K562 (cell line): ENCODE data around the gene TIGD1. TPM values are rescaled to one million over a fixed set of nuclear protein-coding genes. Genes with fewer than 3 reads are reported as not detected.
A peak's percentile ranks its signal among the peaks of the same experiment; 100 is the strongest.

ENCODE experiments used
- ATAC-seq: fragments of 200-7000 bp; cut with Tn5 transposase; 3 replicates; pipeline ENCODE4 v1.9.1; 2020; ENCODE audit warnings: moderate library complexity
- BruUV-seq: library from RNA; stranded (reverse); fragments of 400-500 nt; replicated peaks from 2 replicates; lab custom pipeline; 2021; lab: Mats Ljungman, UMichigan
- CTCF ChIA-PET: fragments of 300-600 bp; formaldehyde crosslinking; extraction: SDS; loops from one replicate; lab custom pipeline; 2021; ENCODE audit warnings: low intra/inter-chr PET ratio; lab: Yijun Ruan, JAX
- POLR2A ChIA-PET: fragments of 300-600, 350-650 bp; sonication (Branson Sonifier 250); formaldehyde crosslinking; extraction: SDS; loops from one replicate; lab custom pipeline; 2021; ENCODE audit warnings: antibody characterized with exemption, inconsistent platforms; lab: Yijun Ruan, JAX
- DNase-seq, 4 experiments: peaks; one replicate each; pipeline versions ENCODE4 v3.0.0 to v3.0.0-alpha.2; 2011 to 2018; ENCODE audit warnings: low spot score in 3 of 4, mixed read lengths in 3 of 4; ENCODE audit errors: extremely low read depth in 1 of 4
- FAIRE-seq: peaks from 2 replicates; lab custom pipeline; 2011; peaks lifted over from hg19 to GRCh38; lab: Jason Lieb, UNC
- H2AFZ ChIP-seq: 2 replicates; pipeline ENCODE4 v1.6.0; 2011; ENCODE audit warnings: low read depth, low read length, control low read depth, inconsistent platforms
- H3K27ac ChIP-seq: fragments of 200-600 bp; 3 replicates; pipeline ENCODE4 v1.8.0; 2011; ENCODE audit warnings: low read depth, mild to moderate bottlenecking, control low read depth, inconsistent platforms, low read length, moderate library complexity, mixed read lengths; ENCODE audit errors: extremely low read depth
- H3K27me3 ChIP-seq, 2 experiments: fragments of 300-600 bp in 1 of 2; 2 replicates in 1 of 2; 3 replicates in 1 of 2; pipeline versions ENCODE4 v1.6.0 to v1.8.0; 2011; ENCODE audit warnings: inconsistent platforms in 2 of 2, low read length in 2 of 2, mild to moderate bottlenecking in 1 of 2, mixed read lengths in 1 of 2, moderate library complexity in 1 of 2; ENCODE audit not compliant: control insufficient read depth in 2 of 2, insufficient read depth in 2 of 2
- H3K36me3 ChIP-seq: fragments of 300-600 bp; 3 replicates; pipeline ENCODE4 v1.8.0; 2011; ENCODE audit warnings: mild to moderate bottlenecking, low read length, inconsistent platforms; ENCODE audit not compliant: control insufficient read depth, insufficient read depth
- H3K4me1 ChIP-seq, 2 experiments: fragments of 200-600 bp in 1 of 2; replicated peaks in 1 of 2; 2 replicates in 1 of 2; 3 replicates in 1 of 2; pipeline versions ENCODE4 v1.5.1 to v1.8.0; 2011; ENCODE audit warnings: inconsistent platforms in 2 of 2, low read length in 2 of 2, mild to moderate bottlenecking in 1 of 2, mixed read lengths in 1 of 2, moderate library complexity in 1 of 2; ENCODE audit not compliant: control insufficient read depth in 2 of 2, insufficient read depth in 2 of 2
- H3K4me2 ChIP-seq: 2 replicates; pipeline ENCODE4 v1.6.1; 2011; ENCODE audit warnings: low read length, control low read depth, inconsistent platforms, mixed read lengths; ENCODE audit not compliant: insufficient read depth
- H3K4me3 ChIP-seq: fragments of 200-600 bp; sonication (generic), shearing (Covaris generic); 2 replicates; pipeline ENCODE4 v1.5.1; 2016; ENCODE audit warnings: control low read depth, inconsistent platforms
- H3K79me2 ChIP-seq: fragments of 200-600 bp; 3 replicates; pipeline ENCODE4 v1.8.0; 2011; ENCODE audit warnings: low read length, inconsistent platforms; ENCODE audit not compliant: control insufficient read depth, insufficient read depth
- H3K9ac ChIP-seq, 2 experiments: 2 replicates each; pipeline versions ENCODE4 v1.6.0 to v1.6.1; 2011; ENCODE audit warnings: low read depth in 2 of 2, low read length in 2 of 2, control low read depth in 1 of 2, inconsistent platforms in 1 of 2, mild to moderate bottlenecking in 1 of 2, mixed read lengths in 1 of 2; ENCODE audit not compliant: insufficient read depth in 1 of 2
- H3K9me1 ChIP-seq: one replicate; pipeline ENCODE4 v1.6.0; 2011; ENCODE audit warnings: inconsistent platforms, mild to moderate bottlenecking, low read length, moderate library complexity; ENCODE audit not compliant: control insufficient read depth, insufficient read depth
- H3K9me3 ChIP-seq: replicated peaks from 2 replicates; pipeline ENCODE4 v1.5.1; 2011; ENCODE audit warnings: low read depth, low read length, inconsistent platforms; ENCODE audit not compliant: control insufficient read depth, insufficient read depth
- H4K20me1 ChIP-seq: replicated peaks from 2 replicates; pipeline ENCODE4 v1.6.1; 2011; ENCODE audit warnings: low read length, inconsistent platforms, mixed read lengths; ENCODE audit not compliant: control insufficient read depth, insufficient read depth
- C11orf30 ChIP-seq: fragments of 450-650 bp; IDR thresholded peaks from 2 replicates; pipeline ENCODE4 v1.6.1; 2016; ENCODE audit warnings: low read depth, mild to moderate bottlenecking
- CC2D1A ChIP-seq: fragments of 450-650 bp; IDR thresholded peaks from 2 replicates; pipeline ENCODE4 v1.6.1; 2017; ENCODE audit warnings: mild to moderate bottlenecking
- COPS2 ChIP-seq: fragments of 450-650 bp; conservative IDR thresholded peaks from 2 replicates; pipeline ENCODE4 v1.6.1; 2016; ENCODE audit warnings: mild to moderate bottlenecking, moderate library complexity
- ETV5 ChIP-seq: sonication (generic); formaldehyde crosslinking; IDR thresholded peaks from 2 replicates; pipeline ENCODE4 v1.4.0; 2020; ENCODE audit warnings: low read depth, mild to moderate bottlenecking, missing genetic modification reagents
- GABPB2 ChIP-seq: fragments of 250-450 bp; sonication (Bioruptor Pico); conservative IDR thresholded peaks from 2 replicates; pipeline ENCODE4 v1.5.1; 2021; ENCODE audit warnings: mild to moderate bottlenecking
- MAFF ChIP-seq: IDR thresholded peaks from 2 replicates; pipeline ENCODE4 v1.6.1; 2012; ENCODE audit warnings: low read length, improper control_type of control experiment
- MAFG ChIP-seq: fragments of 450-650 bp; conservative IDR thresholded peaks from 2 replicates; pipeline ENCODE4 v1.6.1; 2016; ENCODE audit warnings: missing genetic modification characterization, missing compliant biosample characterization
- MAFK ChIP-seq: IDR thresholded peaks from 2 replicates; pipeline ENCODE4 v1.6.1; 2011; ENCODE audit warnings: low read length, improper control_type of control experiment
- TGIF2 ChIP-seq: sonication (generic); formaldehyde crosslinking; IDR thresholded peaks from 2 replicates; pipeline ENCODE4 v1.8.1; 2022; ENCODE audit warnings: mild to moderate bottlenecking, missing genetic modification reagents, moderate library complexity
- ZNF316 ChIP-seq: fragments of 450-650 bp; IDR thresholded peaks from 2 replicates; pipeline ENCODE4 v1.6.1; 2016
- WGBS: fragments of 100-300 bp; shearing (Covaris generic); methylation state at CpG from one replicate; pipeline ENCODE4 v1.1.6; 2016; ENCODE audit warnings: low coverage, mixed read lengths; ENCODE audit not compliant: insufficient coverage; ENCODE audit errors: missing lambda C conversion rate; 5-methylcytosine and 5-hydroxymethylcytosine counted together
- in situ Hi-C: fragments of 300-500 bp; cut with MboI; formaldehyde crosslinking; loops from 4 replicates; pipeline ENCODE4 v1.15.0; 2018; ENCODE audit warnings: inconsistent platforms, mixed read lengths
- intact Hi-C: fragments of 100-400 bp; cut with micrococcal nuclease; formaldehyde crosslinking; loops from 2 replicates; pipeline ENCODE4 v1.14.2; 2022
- polyA plus RNA-seq, 8 experiments: library from polyadenylated mRNA; depleted of rRNA in 4 of 8; stranded (reverse) in 5 of 8; unstranded in 3 of 8; fragments of >200 nt; fragmentation: Nextera tagmentation in 2 of 8; fragmentation: Illumina TruSeq in 1 of 8; extraction: Ambion mirVana in 2 of 8; extraction: Trizol in 1 of 8; gene quantifications; 2 replicates each; pipeline versions ENCODE4 v1.2.1 to v1.2.3, GENCODE V29; 2011 to 2014; ENCODE audit warnings: inconsistent platforms in 1 of 8, missing spikeins in 1 of 8
- total RNA-seq, 7 experiments: library from RNA; depleted of rRNA in 6 of 7; stranded (reverse); fragments of >200 nt in 6 of 7; fragmentation: Illumina TruSeq in 2 of 7; extraction: Trizol in 2 of 7; gene quantifications; 2 replicates each; pipeline versions ENCODE4 v1.2.1 to v1.2.3, GENCODE V29; 2011 to 2021; ENCODE audit warnings: low replicate concordance in 1 of 7
- TF ChIP-seq, protein P1 (sequence below): fragments of 450-650 bp; IDR thresholded peaks from 2 replicates; pipeline ENCODE4 v1.6.1; 2016; ENCODE audit warnings: missing biosample characterization, missing genetic modification characterization
- TF ChIP-seq, protein P2 (sequence below), 2 experiments: fragments of 450-650 bp in 1 of 2; sonication (generic) in 1 of 2; formaldehyde crosslinking; conservative IDR thresholded peaks; 2 replicates each; pipeline versions ENCODE4 v1.4.0 to v1.8.1; 2020 to 2022; ENCODE audit warnings: mild to moderate bottlenecking in 1 of 2, missing genetic modification reagents in 1 of 2

TIGD1 gene
- total and polyA plus RNA-seq, 9 of the 15 experiments (the other 6 are each of a cell fraction or from before 2014, with no cell fraction given): 2.0 to 10.1 (median 6.6) TPM

DNA sequence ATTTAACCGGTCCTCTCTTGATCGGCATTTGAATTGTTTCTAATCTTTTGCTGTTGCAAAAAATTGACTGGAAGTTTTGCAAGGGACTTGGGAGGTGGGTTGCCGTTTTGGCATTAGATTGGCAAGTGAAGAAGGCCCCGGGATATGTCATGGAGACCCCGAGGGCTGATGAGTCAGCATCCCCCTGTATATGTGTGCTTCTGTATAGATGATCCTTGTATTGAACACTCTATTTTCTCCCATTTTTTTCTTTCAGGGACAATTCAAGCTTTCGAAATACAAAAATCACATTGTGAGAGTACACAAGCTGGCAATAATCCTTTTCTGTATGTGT is 30.3 kb upstream of the TIGD1 start (continued):
- no peak for TF ChIP-seq CC2D1A
- TF ChIP-seq, all 486 proteins: peak for 0

GRCh38 chr2:232578626-232579025 is 28.3 kb upstream of the TIGD1 start:
- 63% methylated on average over 1 of the region's 2 CpGs for WGBS
- Histone ChIP-seq H3K9me3 (no peaks in the 10 kb centered on the region), H3K36me3 (peaks cover 12% of the 10 kb centered on the region; the same call in 2 of the 3 replicates), H3K4me2 (no peak overlapping the region), H3K9me1 (no peaks in the 10 kb centered on the region), H3K4me3 (no peak overlapping the region), H3K4me1 (no peaks in the 10 kb centered on the region), H4K20me1 (no peaks in the 10 kb centered on the region), H3K27ac (no peak overlapping the region), H3K9ac (no peak overlapping the region), H3K27me3 (no peaks in the 10 kb centered on the region), H2AFZ (no peak overlapping the region), H3K79me2 (no peaks in the 10 kb centered on the region)
- FAIRE-seq (no peak), ATAC-seq (no peak), DNase-seq (no peak)
- BruUV-seq: no TSS peak
- POLR2A ChIA-PET: interaction anchor here (1.4 to 1.7 kb wide), 2 partner anchors 11 to 26 kb away, joined by 3 to 5 read pairs; no protein-coding TSS in a partner anchor
- intact Hi-C loops (no loop called here), in situ Hi-C loops (no loop called here)
- TF ChIP-seq GABPB2 (CRISPR knock-in tag) (no peak), ZNF316 (peak; percentile 62), COPS2 (no peak), MAFK (peak; percentile 40; the same call in 1 of the 2 replicates), C11orf30 (0 out of 2 replicates have a peak, but pooled peaks have one; percentile 27), MAFF (peak; percentile 44; the same call in 1 of the 2 replicates), MAFG (0 out of 2 replicates have a peak, but pooled peaks have one; percentile 25), ETV5 (CRISPR knock-in tag) (no peak), TGIF2 (no peak)
- TF ChIP-seq, protein P1, sequence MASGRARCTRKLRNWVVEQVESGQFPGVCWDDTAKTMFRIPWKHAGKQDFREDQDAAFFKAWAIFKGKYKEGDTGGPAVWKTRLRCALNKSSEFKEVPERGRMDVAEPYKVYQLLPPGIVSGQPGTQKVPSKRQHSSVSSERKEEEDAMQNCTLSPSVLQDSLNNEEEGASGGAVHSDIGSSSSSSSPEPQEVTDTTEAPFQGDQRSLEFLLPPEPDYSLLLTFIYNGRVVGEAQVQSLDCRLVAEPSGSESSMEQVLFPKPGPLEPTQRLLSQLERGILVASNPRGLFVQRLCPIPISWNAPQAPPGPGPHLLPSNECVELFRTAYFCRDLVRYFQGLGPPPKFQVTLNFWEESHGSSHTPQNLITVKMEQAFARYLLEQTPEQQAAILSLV (tag): no peak
- TF ChIP-seq, protein P2, sequence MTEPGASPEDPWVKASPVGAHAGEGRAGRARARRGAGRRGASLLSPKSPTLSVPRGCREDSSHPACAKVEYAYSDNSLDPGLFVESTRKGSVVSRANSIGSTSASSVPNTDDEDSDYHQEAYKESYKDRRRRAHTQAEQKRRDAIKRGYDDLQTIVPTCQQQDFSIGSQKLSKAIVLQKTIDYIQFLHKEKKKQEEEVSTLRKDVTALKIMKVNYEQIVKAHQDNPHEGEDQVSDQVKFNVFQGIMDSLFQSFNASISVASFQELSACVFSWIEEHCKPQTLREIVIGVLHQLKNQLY (CRISPR knock-in tag; conservative IDR thresholded peaks at IDR 0.05): no peak
- CTCF ChIA-PET: no interaction called here
